H1 (cell line): ENCODE data around the gene ST3GAL3. TPM values are rescaled to one million over a fixed set of nuclear protein-coding genes. Genes with fewer than 3 reads are reported as not detected.

Experiments
- CTCF ChIA-PET: fragments of 300-600 bp; sonication (Branson Sonifier 250); formaldehyde crosslinking; loops from one replicate; lab custom pipeline; 2021; ENCODE audit not compliant: partially characterized antibody; lab: Charles Lee
- POLR2A ChIA-PET: fragments of 300-600 bp; sonication (Branson Sonifier 250); formaldehyde crosslinking; loops from one replicate; lab custom pipeline; 2021; ENCODE audit warnings: inconsistent platforms; ENCODE audit not compliant: partially characterized antibody; lab: Charles Lee
- DNase-seq, 2 experiments: peaks; one replicate each; pipeline versions ENCODE4 v3.0.0 to v3.0.0-alpha.2; 2010 to 2022; ENCODE audit warnings: low spot score in 2 of 2, low read depth in 1 of 2, mixed read lengths in 1 of 2
- FAIRE-seq: peaks from 2 replicates; lab custom pipeline; 2011; peaks lifted over from hg19 to GRCh38; lab: Jason Lieb, UNC
- H2AFZ ChIP-seq: 2 replicates; pipeline ENCODE4 v1.8.1; 2012; ENCODE audit warnings: low read length, inconsistent platforms
- H2AK5ac ChIP-seq: 2 replicates; pipeline ENCODE4 v1.6.1; 2013; ENCODE audit warnings: low read depth, low read length
- H2BK120ac ChIP-seq: replicated peaks from 2 replicates; pipeline ENCODE3; 2013; ENCODE audit warnings: low read depth, low read length, inconsistent platforms
- H2BK12ac ChIP-seq: 2 replicates; pipeline ENCODE4 v1.6.1; 2013; ENCODE audit warnings: low read depth, low read length
- H2BK15ac ChIP-seq: 2 replicates; pipeline ENCODE4 v1.6.1; 2013; ENCODE audit warnings: low read length
- H2BK20ac ChIP-seq: 2 replicates; pipeline ENCODE4 v1.6.1; 2013; ENCODE audit warnings: low read length
- H2BK5ac ChIP-seq: 2 replicates; pipeline ENCODE4 v1.6.1; 2013; ENCODE audit warnings: low read depth, low read length
- H3K14ac ChIP-seq: 2 replicates; pipeline ENCODE4 v1.6.1; 2013; ENCODE audit warnings: inconsistent platforms; ENCODE audit not compliant: insufficient read length
- H3K18ac ChIP-seq: 2 replicates; pipeline ENCODE4 v1.6.1; 2013; ENCODE audit warnings: low read length; ENCODE audit errors: extremely low read depth
- H3K23ac ChIP-seq: 2 replicates; pipeline ENCODE4 v1.6.1; 2013; ENCODE audit warnings: inconsistent platforms; ENCODE audit not compliant: insufficient read length
- H3K23me2 ChIP-seq: 2 replicates; pipeline ENCODE4 v1.6.1; 2013; ENCODE audit warnings: low read depth, low read length
- H3K27ac ChIP-seq: 2 replicates; pipeline ENCODE4 v1.6.1; 2011; ENCODE audit warnings: low read depth, low read length, inconsistent platforms
- H3K27me3 ChIP-seq, 4 experiments: replicated peaks in 1 of 4; 1 replicate in 1 of 4; 2 replicates in 3 of 4; pipeline versions ENCODE4 v1.6.1 to v1.8.1; 2011 to 2013; ENCODE audit warnings: low read length in 3 of 4, mild to moderate bottlenecking in 3 of 4, inconsistent platforms in 2 of 4, mixed read lengths in 2 of 4, moderate library complexity in 1 of 4; ENCODE audit not compliant: control insufficient read depth in 3 of 4, insufficient read depth in 3 of 4; ENCODE audit errors: extremely low read depth in 1 of 4
- H3K36me3 ChIP-seq, 4 experiments: 2 replicates each; pipeline versions ENCODE4 v1.6.1 to v1.8.1; 2011 to 2013; ENCODE audit warnings: mild to moderate bottlenecking in 4 of 4, low read length in 3 of 4, moderate library complexity in 2 of 4, control low read depth in 1 of 4, inconsistent platforms in 1 of 4; ENCODE audit not compliant: insufficient read depth in 4 of 4, control insufficient read depth in 2 of 4
- H3K4ac ChIP-seq: replicated peaks from 2 replicates; pipeline ENCODE3; 2013; ENCODE audit warnings: low read length, low read depth, mixed read lengths, inconsistent platforms; ENCODE audit not compliant: insufficient read length
- H3K4me1 ChIP-seq, 4 experiments: replicated peaks in 1 of 4; 1 replicate in 1 of 4; 2 replicates in 3 of 4; pipeline versions ENCODE4 v1.6.1 to v1.8.1; 2011 to 2013; ENCODE audit warnings: low read length in 3 of 4, inconsistent platforms in 2 of 4, mixed read lengths in 1 of 4; ENCODE audit not compliant: insufficient read depth in 4 of 4, control insufficient read depth in 3 of 4
- H3K4me2 ChIP-seq, 2 experiments: 2 replicates each; pipeline versions ENCODE4 v1.6.1 to v1.8.1; 2011 to 2013; ENCODE audit warnings: low read depth in 2 of 2, low read length in 2 of 2, control low read depth in 1 of 2, inconsistent platforms in 1 of 2, mild to moderate bottlenecking in 1 of 2; ENCODE audit not compliant: insufficient read depth in 1 of 2
- H3K4me3 ChIP-seq, 4 experiments: fragments of 200-600, 300-600 bp in 1 of 4; sonication (generic), shearing (Covaris generic), sonication (Bioruptor Twin) in 1 of 4; 2 replicates each; pipeline versions ENCODE4 v1.5.1 to v1.8.1; 2011 to 2016; ENCODE audit warnings: low read length in 4 of 4, low read depth in 3 of 4, control low read depth in 2 of 4, inconsistent platforms in 2 of 4, mild to moderate bottlenecking in 2 of 4, mixed read lengths in 1 of 4, moderate library complexity in 1 of 4; ENCODE audit not compliant: insufficient read depth in 2 of 4; ENCODE audit errors: extremely low read depth in 1 of 4
- H3K56ac ChIP-seq: replicated peaks from 2 replicates; pipeline ENCODE3; 2013; ENCODE audit warnings: low read depth, mild to moderate bottlenecking, mixed read lengths, low read length, inconsistent platforms; ENCODE audit not compliant: insufficient read length
- H3K79me1 ChIP-seq: 2 replicates; pipeline ENCODE4 v1.6.1; 2013; ENCODE audit warnings: low read depth, low read length, control low read depth
- H3K79me2 ChIP-seq, 2 experiments: 2 replicates each; pipeline versions ENCODE4 v1.6.1 to v1.8.1; 2012 to 2013; ENCODE audit warnings: low read length in 2 of 2, mild to moderate bottlenecking in 2 of 2, inconsistent platforms in 1 of 2; ENCODE audit not compliant: insufficient read depth in 2 of 2, control insufficient read depth in 1 of 2
- H3K9ac ChIP-seq, 4 experiments: replicated peaks in 1 of 4; 1 replicate in 1 of 4; 2 replicates in 3 of 4; pipeline versions ENCODE4 v1.6.1 to v1.8.1; 2011 to 2013; ENCODE audit warnings: low read depth in 3 of 4, low read length in 3 of 4, control low read depth in 2 of 4, mild to moderate bottlenecking in 2 of 4, moderate library complexity in 2 of 4, inconsistent platforms in 1 of 4; ENCODE audit errors: extremely low read depth in 1 of 4
- H3K9me3 ChIP-seq, 2 experiments: 2 replicates each; pipeline versions ENCODE4 v1.6.1 to v1.8.1; 2012 to 2013; ENCODE audit warnings: mild to moderate bottlenecking in 2 of 2, moderate library complexity in 2 of 2, control low read depth in 1 of 2, inconsistent platforms in 1 of 2, low read depth in 1 of 2, low read length in 1 of 2, mixed read lengths in 1 of 2; ENCODE audit not compliant: insufficient read depth in 2 of 2
- H4K20me1 ChIP-seq, 2 experiments: replicated peaks in 1 of 2; 2 replicates each; pipeline versions ENCODE3 to v1.8.1; 2011 to 2013; ENCODE audit warnings: inconsistent platforms in 2 of 2, low read length in 2 of 2, mild to moderate bottlenecking in 1 of 2; ENCODE audit not compliant: insufficient read depth in 2 of 2, control insufficient read depth in 1 of 2
- H4K5ac ChIP-seq: 2 replicates; pipeline ENCODE4 v1.6.1; 2013; ENCODE audit warnings: low read length, low read depth, mixed read lengths, inconsistent platforms; ENCODE audit not compliant: insufficient read length
- H4K8ac ChIP-seq: 2 replicates; pipeline ENCODE4 v1.8.0; 2013; ENCODE audit warnings: mild to moderate bottlenecking, moderate library complexity, low read length, inconsistent platforms; ENCODE audit not compliant: insufficient read depth; ENCODE audit errors: extremely low read depth
- H4K91ac ChIP-seq: replicated peaks from 2 replicates; pipeline ENCODE3; 2013; ENCODE audit warnings: low read length, mixed read lengths, inconsistent platforms; ENCODE audit not compliant: insufficient read length
- RXRA ChIP-seq: IDR thresholded peaks from 2 replicates; pipeline ENCODE4 v1.6.1; 2011; ENCODE audit warnings: low read depth, mild to moderate bottlenecking, low read length, moderate library complexity; ENCODE audit not compliant: insufficient read depth
- SUZ12 ChIP-seq: fragments of 200-600 bp; sonication (generic); IDR thresholded peaks from 2 replicates; pipeline ENCODE4 v1.6.1; 2012; ENCODE audit warnings: mild to moderate bottlenecking, inconsistent platforms, low read length, moderate library complexity, mixed read lengths
- YY1 ChIP-seq: IDR thresholded peaks from 2 replicates; pipeline ENCODE4 v1.6.1; 2011; ENCODE audit warnings: low read depth, mild to moderate bottlenecking, low read length
- WGBS, 2 experiments: shearing (Covaris generic) in 1 of 2; methylation state at CpG; one replicate each; pipeline versions ENCODE4 v1.1.6 to v1.1.7; 2013 to 2015; ENCODE audit warnings: low lambda C conversion rate in 2 of 2, mixed read lengths in 2 of 2, inconsistent platforms in 1 of 2, low coverage in 1 of 2, missing lambda C conversion rate in 1 of 2; ENCODE audit not compliant: insufficient replicate concordance in 2 of 2, insufficient coverage in 1 of 2, insufficient read length in 1 of 2; ENCODE audit errors: extremely low coverage in 1 of 2, missing lambda C conversion rate in 1 of 2; 5-methylcytosine and 5-hydroxymethylcytosine counted together
- polyA plus RNA-seq, 7 experiments: library from polyadenylated mRNA; depleted of rRNA in 3 of 7; stranded (reverse) in 5 of 7; unstranded in 2 of 7; fragments of >200 nt in 5 of 7; fragments of 200-250 nt in 2 of 7; gene quantifications; 1 replicate in 5 of 7; 2 replicates in 1 of 7; 4 replicates in 1 of 7; pipeline versions ENCODE4 v1.2.1 to v1.2.3, GENCODE V29; 2011 to 2013; ENCODE audit warnings: missing spikeins in 2 of 7, mixed read lengths in 2 of 7
- total RNA-seq: library from RNA; stranded (reverse); fragmentation: NEBNext Ultra II Directional; extraction: Animal tissue kit (Norgen Biotek cat#: 25700); gene quantifications from 2 replicates; pipeline ENCODE4 v1.2.1, GENCODE V29; 2021

Gene ST3GAL3
- total and polyA plus RNA-seq, 2 of the 8 experiments (the other 6 are each of a cell fraction or from before 2014, with no cell fraction given) = 6.8 to 7.0 TPM

DNA sequence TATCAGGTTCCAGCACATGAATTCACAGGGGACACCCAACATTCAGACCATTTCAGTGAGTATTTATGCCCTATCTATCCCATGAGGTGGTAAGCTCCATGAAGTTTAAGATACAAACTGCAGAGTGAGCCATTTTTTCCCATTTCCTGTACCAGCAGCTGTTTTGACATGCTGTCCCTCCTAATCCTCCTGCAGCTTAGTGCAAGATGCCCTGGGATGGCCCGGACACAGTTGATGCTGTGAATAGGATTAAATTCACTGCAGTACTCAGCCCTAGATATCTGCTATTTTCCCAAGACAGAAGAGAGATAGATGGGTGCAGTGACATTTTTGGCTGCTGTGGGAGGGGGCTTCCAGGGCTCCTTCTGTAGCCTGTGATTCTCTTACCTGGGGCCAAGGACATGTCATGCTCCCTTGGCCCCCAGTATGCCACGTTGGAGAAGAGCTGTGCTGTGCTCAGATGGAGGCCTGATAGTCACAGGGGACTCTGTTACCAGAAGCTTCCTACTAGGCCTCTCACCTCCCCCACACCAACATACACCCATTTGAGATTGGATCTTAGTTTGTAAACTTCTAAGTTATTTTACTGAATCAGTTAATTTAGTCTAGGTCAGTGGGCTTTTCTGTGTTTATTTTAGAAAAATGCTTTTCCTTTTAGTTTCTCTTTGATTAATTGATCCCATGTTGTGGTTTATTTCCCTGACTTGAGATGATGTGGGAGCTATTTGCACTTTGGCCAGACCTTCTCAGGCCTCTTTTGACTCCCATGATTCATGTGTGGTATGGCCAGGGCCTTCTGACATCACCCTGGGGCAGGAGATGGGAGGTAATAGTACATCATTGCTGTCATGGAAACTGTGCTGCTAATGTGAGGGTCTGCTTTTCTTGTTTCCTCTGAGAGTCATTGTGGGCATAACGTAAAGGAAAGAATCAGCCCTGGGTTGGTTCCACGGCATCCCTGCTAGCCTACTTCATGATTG, 92.6 kb downstream of the ST3GAL3 start:
- no peak overlapping the region for H2BK20ac ChIP-seq
- no peak overlapping the region for H2AK5ac ChIP-seq
- no peak overlapping the region for H2BK12ac ChIP-seq
- no peak overlapping the region for H2BK120ac ChIP-seq
- POLR2A ChIA-PET = interaction anchor here (0.6 to 1.0 kb wide), 4 partner anchors 10 to 176 kb away, joined by 3 read pairs; no protein-coding TSS in a partner anchor
- no peak for FAIRE-seq
- no peaks in the 10 kb centered on the region for H3K23me2 ChIP-seq
- no peak overlapping the region for H2BK5ac ChIP-seq
- H4K5ac ChIP-seq = no peak overlapping the region
- H3K27me3 ChIP-seq = no peaks in the 10 kb centered on the region
- H3K4me3 ChIP-seq = no peak overlapping the region
- no peak for TF ChIP-seq YY1
- no peak for TF ChIP-seq SUZ12
- no peak for TF ChIP-seq RXRA
- H4K91ac ChIP-seq = no peak overlapping the region
- no peak overlapping the region for H3K18ac ChIP-seq
- no peak overlapping the region for H3K9ac ChIP-seq
- DNase-seq = no peak
- no peak overlapping the region for H4K8ac ChIP-seq
- no peak overlapping the region for H3K56ac ChIP-seq
- H3K4me2 ChIP-seq = no peak overlapping the region
- no peak overlapping the region for H3K14ac ChIP-seq
- no peaks in the 10 kb centered on the region for H4K20me1 ChIP-seq
- H3K79me2 ChIP-seq = no peaks in the 10 kb centered on the region
- CTCF ChIA-PET = interaction anchor here (0.8 to 1.1 kb wide), 4 partner anchors 8 to 135 kb away, joined by 3 to 4 read pairs (median 4); no protein-coding TSS in a partner anchor
- no peaks in the 10 kb centered on the region for H3K9me3 ChIP-seq
- WGBS, 2 experiments = 85% methylated on average over 4 of the region's 4 CpGs; no CpG with 5 or more reads in 1 of the 2 experiments
- no peak overlapping the region for H2BK15ac ChIP-seq
- H3K36me3 ChIP-seq = no peaks in the 10 kb centered on the region
- no peak overlapping the region for H2AFZ ChIP-seq
- no peaks in the 10 kb centered on the region for H3K79me1 ChIP-seq
- H3K23ac ChIP-seq = no peak overlapping the region
- no peak overlapping the region for H3K4ac ChIP-seq
- peaks cover 0 to 4% (median 0%) of the 10 kb centered on the region in 4 experiments; a peak in 2 of 7 replicates for H3K4me1 ChIP-seq
- H3K27ac ChIP-seq = no peak overlapping the region
